H1 (cell line): Measurements from ENCODE around the gene ARL6IP4. TPM values are rescaled to one million over a fixed set of nuclear protein-coding genes. Genes with fewer than 3 reads are reported as not detected.

Source experiments
- ATF2 ChIP-seq: IDR thresholded peaks from 2 replicates; pipeline ENCODE4 v1.6.1; 2012; ENCODE audit warnings: low read length, inconsistent platforms
- ATF3 ChIP-seq: IDR thresholded peaks from 2 replicates; pipeline ENCODE4 v1.6.1; 2011; ENCODE audit warnings: low read depth, mild to moderate bottlenecking, low read length; ENCODE audit not compliant: insufficient read depth
- CBX5 ChIP-seq: fragments of 300-800, 300-1000 bp; sonication (generic); IDR thresholded peaks from 2 replicates; pipeline ENCODE4 v1.7.1; 2016; ENCODE audit warnings: antibody characterized with exemption, low read length, low read depth
- CHD2 ChIP-seq: IDR thresholded peaks from 2 replicates; pipeline ENCODE4 v1.6.1; 2012; ENCODE audit warnings: low read length, improper control_type of control experiment
- CREB1 ChIP-seq: IDR thresholded peaks from 2 replicates; pipeline ENCODE4 v1.6.1; 2012; ENCODE audit warnings: inconsistent platforms
- EGR1 ChIP-seq: IDR thresholded peaks from 2 replicates; pipeline ENCODE4 v1.6.1; 2011; ENCODE audit warnings: low read depth, low read length, borderline replicate concordance
- EP300 ChIP-seq, 2 experiments: IDR thresholded peaks; 1 replicate in 1 of 2; 2 replicates in 1 of 2; pipeline ENCODE4 v1.6.1; 2011 to 2012; ENCODE audit warnings: low read depth in 2 of 2, low read length in 2 of 2, mild to moderate bottlenecking in 2 of 2, borderline replicate concordance in 1 of 2, inconsistent platforms in 1 of 2, moderate library complexity in 1 of 2
- NANOG ChIP-seq: IDR thresholded peaks from 2 replicates; pipeline ENCODE4 v1.6.1; 2011; ENCODE audit warnings: low read length, low read depth, mild to moderate bottlenecking, inconsistent platforms; ENCODE audit not compliant: insufficient read depth, poor library complexity, severe bottlenecking
- POLR2A ChIP-seq, 2 experiments: IDR thresholded peaks; 1 replicate in 1 of 2; 2 replicates in 1 of 2; pipeline ENCODE4 v1.6.1; 2011; ENCODE audit warnings: low read depth in 2 of 2, low read length in 2 of 2, mild to moderate bottlenecking in 2 of 2; ENCODE audit errors: control extremely low read depth in 1 of 2
- RBBP5 ChIP-seq: IDR thresholded peaks from 2 replicates; pipeline ENCODE4 v1.7.1; 2012; ENCODE audit warnings: low read depth, mild to moderate bottlenecking, inconsistent platforms, low read length, moderate library complexity, borderline replicate concordance
- polyA plus RNA-seq, 7 experiments: library from polyadenylated mRNA; depleted of rRNA in 3 of 7; stranded (reverse) in 5 of 7; unstranded in 2 of 7; fragments of >200 nt in 5 of 7; fragments of 200-250 nt in 2 of 7; gene quantifications; 1 replicate in 5 of 7; 2 replicates in 1 of 7; 4 replicates in 1 of 7; pipeline versions ENCODE4 v1.2.1 to v1.2.3, GENCODE V29; 2011 to 2013; ENCODE audit warnings: missing spikeins in 2 of 7, mixed read lengths in 2 of 7
- total RNA-seq: library from RNA; stranded (reverse); fragmentation: NEBNext Ultra II Directional; extraction: Animal tissue kit (Norgen Biotek cat#: 25700); gene quantifications from 2 replicates; pipeline ENCODE4 v1.2.1, GENCODE V29; 2021

ARL6IP4 gene
- total and polyA plus RNA-seq, 2 of the 8 experiments (the other 6 are each of a cell fraction or from before 2014, with no cell fraction given): 76.4 to 109 TPM

GRCh38 chr12:122947352-122947792 lies 33.1 kb upstream of the ARL6IP4 start (continued):
- TF ChIP-seq ATF2 (no peak), CHD2 (no peak), CBX5 (no peak), CREB1 (no peak), POLR2A (IDR thresholded peaks at IDR 0.05; ENCODE audit: control extremely low read depth in 1 of 2, low read depth in 2 of 2, low read length in 2 of 2) (no peak), EP300 (IDR thresholded peaks at IDR 0.05; ENCODE audit: borderline replicate concordance in 1 of 2, low read depth in 2 of 2, low read length in 2 of 2) (no peak), RBBP5 (no peak), EGR1 (no peak), NANOG (no peak), ATF3 (no peak)
